Body of pancreas (tissue), 4 donors: Measurements from ENCODE around the gene AGTR1. TPM values are rescaled to one million over a fixed set of nuclear protein-coding genes. Genes with fewer than 3 reads are reported as not detected.
A peak's percentile ranks its signal among the peaks of the same experiment; 100 is the strongest.

Experiments
- ATAC-seq: fragments of 150-250 bp; one replicate; pipeline ENCODE4 v1.9.1; 2016
- DNase-seq, 4 donors: peaks; one replicate each; pipeline ENCODE4 v3.0.0-alpha.2; 2019
- H3K27ac ChIP-seq, 4 donors: fragments of 200-600 bp; sonication (generic); 1 replicate in 3 of 4; 2 replicates in 1 of 4; pipeline versions ENCODE4 v1.5.1 to v1.6.1; 2016 to 2019; ENCODE audit warnings: mild to moderate bottlenecking in 1 of 4, mixed read lengths in 1 of 4, moderate library complexity in 1 of 4
- H3K27me3 ChIP-seq, 2 donors: fragments of 200-600 bp; sonication (generic); one replicate each; pipeline ENCODE4 v1.6.0; 2016; ENCODE audit warnings: mild to moderate bottlenecking in 1 of 2
- H3K36me3 ChIP-seq, 2 donors: fragments of 200-600 bp; sonication (generic); replicated peaks in 1 of 2; 2 replicates each; pipeline ENCODE4 v1.5.1; 2016; ENCODE audit warnings: low read depth in 2 of 2; ENCODE audit not compliant: insufficient read depth in 1 of 2
- H3K4me1 ChIP-seq: fragments of 200-600 bp; sonication (generic); one replicate; pipeline ENCODE4 v1.6.0; 2016
- H3K4me3 ChIP-seq, 2 donors: fragments of 200-600 bp; sonication (generic); 1 replicate in 1 of 2; 2 replicates in 1 of 2; pipeline ENCODE4 v1.5.1; 2016 to 2019
- H3K9me3 ChIP-seq, 3 donors: fragments of 200-600 bp; sonication (generic); 1 replicate in 2 of 3; 2 replicates in 1 of 3; pipeline ENCODE4 v1.5.1; 2016
- CTCF ChIP-seq, 7 experiments: fragments of 450-650 bp in 4 of 7; fragments of 200-600 bp in 3 of 7; sonication (generic) in 3 of 7; IDR thresholded peaks; one replicate each; pipeline ENCODE4 v1.5.1; 2016 to 2019; ENCODE audit warnings: antibody characterized with exemption in 7 of 7
- POLR2A ChIP-seq, 3 donors: fragments of 450-650 bp; IDR thresholded peaks; one replicate each; pipeline ENCODE4 v1.6.1; 2016; ENCODE audit warnings: antibody characterized with exemption in 3 of 3, mild to moderate bottlenecking in 2 of 3
- WGBS, 2 donors: methylation state at CpG; one replicate each; pipeline ENCODE4 v1.1.5; 2017; 5-methylcytosine and 5-hydroxymethylcytosine counted together
- intact Hi-C: fragments of 100-400 bp; cut with DNase I; formaldehyde crosslinking; loops from one replicate; pipeline ENCODE4 v1.15.1; 2023
- total RNA-seq, 2 donors: library from RNA; depleted of rRNA; stranded (reverse); fragments of >200 nt; gene quantifications; one replicate each; pipeline ENCODE4 v1.1.0, GENCODE V29; 2016

AGTR1 gene
- total RNA-seq, 2 donors from 2014 or later, result 4.4 to 11.2 TPM

DNA sequence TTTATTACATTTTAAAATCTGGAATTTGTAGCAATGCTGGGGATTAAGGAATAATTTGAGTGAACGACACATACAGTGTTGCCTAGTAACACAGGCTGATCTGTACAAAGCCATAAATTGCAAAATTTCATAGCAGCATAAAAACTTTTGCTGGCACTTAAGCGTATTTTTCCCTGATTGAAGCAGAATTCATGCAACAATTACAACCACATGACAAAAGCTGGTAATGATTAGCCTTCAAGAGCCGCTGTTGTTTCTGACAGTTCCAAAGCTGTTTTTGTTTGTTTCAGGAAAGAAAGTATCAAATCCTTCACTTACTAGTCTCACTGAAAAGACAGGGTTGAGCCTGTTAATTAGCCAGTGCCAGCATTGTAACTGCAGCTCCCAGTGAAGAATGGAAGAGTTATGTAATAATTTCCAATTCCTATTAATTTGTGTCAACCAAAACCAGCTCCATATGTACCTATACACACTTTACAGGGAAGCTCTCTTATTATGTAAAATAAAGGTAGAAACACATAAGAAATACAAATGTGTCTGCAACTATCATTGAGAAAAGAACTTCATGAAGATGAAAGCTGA, 60.7 kb downstream of the AGTR1 start:
- H3K9me3 ChIP-seq, result no peaks in the 10 kb centered on the region
- DNase-seq (no peak), ATAC-seq (peak; percentile 69)
- 16 to 23% methylated on average over 3 of the region's 3 CpGs for WGBS, 2 donors
- intact Hi-C loops, result no loop called here
- no peaks in the 10 kb centered on the region for H3K36me3 ChIP-seq
- peaks cover 11% of the 10 kb centered on the region for H3K4me1 ChIP-seq
- TF ChIP-seq CTCF (IDR thresholded peaks at IDR 0.05) (no peak), POLR2A (IDR thresholded peaks at IDR 0.05) (no peak)
- H3K4me3 ChIP-seq, result no peak overlapping the region
- H3K27ac ChIP-seq, result peak overlapping the region in 1 of 4 donors; percentile 43
- no peaks in the 10 kb centered on the region for H3K27me3 ChIP-seq

GRCh38 chr3:148759430-148759829, 61.7 kb downstream of the AGTR1 start:
- TF ChIP-seq CTCF (IDR thresholded peaks at IDR 0.05), result no peak
- TF ChIP-seq POLR2A (IDR thresholded peaks at IDR 0.05), result no peak
- H3K9me3 ChIP-seq, result no peaks in the 10 kb centered on the region
- ATAC-seq, result no peak
- 49% methylated on average over 4 of the region's 4 CpGs for WGBS, 2 donors
- DNase-seq, result no peak
- H3K4me3 ChIP-seq, result no peak overlapping the region
- no peaks in the 10 kb centered on the region for H3K36me3 ChIP-seq
- intact Hi-C loops, result no loop called here
- H3K27me3 ChIP-seq, result no peaks in the 10 kb centered on the region
- peaks cover 11% of the 10 kb centered on the region for H3K4me1 ChIP-seq
- H3K27ac ChIP-seq, result no peak overlapping the region

- no peak overlapping the region for H3K4me3 ChIP-seq
- H3K4me1 ChIP-seq, result peaks cover 11% of the 10 kb centered on the region
- TF ChIP-seq POLR2A (IDR thresholded peaks at IDR 0.05) (no peak), CTCF (IDR thresholded peaks at IDR 0.05) (no peak)
- intact Hi-C loops, result no loop called here
- WGBS, 2 donors, result 85 to 88% methylated on average over 3 of the region's 3 CpGs
- no peaks in the 10 kb centered on the region for H3K27me3 ChIP-seq
- no peak for ATAC-seq
- no peak overlapping the region for H3K27ac ChIP-seq
- H3K36me3 ChIP-seq, result no peaks in the 10 kb centered on the region
- DNase-seq, result no peak
- H3K9me3 ChIP-seq, result no peaks in the 10 kb centered on the region
These were observed 65.5 kb downstream of the AGTR1 start for GRCh38 chr3:148763156-148763680.

DNA sequence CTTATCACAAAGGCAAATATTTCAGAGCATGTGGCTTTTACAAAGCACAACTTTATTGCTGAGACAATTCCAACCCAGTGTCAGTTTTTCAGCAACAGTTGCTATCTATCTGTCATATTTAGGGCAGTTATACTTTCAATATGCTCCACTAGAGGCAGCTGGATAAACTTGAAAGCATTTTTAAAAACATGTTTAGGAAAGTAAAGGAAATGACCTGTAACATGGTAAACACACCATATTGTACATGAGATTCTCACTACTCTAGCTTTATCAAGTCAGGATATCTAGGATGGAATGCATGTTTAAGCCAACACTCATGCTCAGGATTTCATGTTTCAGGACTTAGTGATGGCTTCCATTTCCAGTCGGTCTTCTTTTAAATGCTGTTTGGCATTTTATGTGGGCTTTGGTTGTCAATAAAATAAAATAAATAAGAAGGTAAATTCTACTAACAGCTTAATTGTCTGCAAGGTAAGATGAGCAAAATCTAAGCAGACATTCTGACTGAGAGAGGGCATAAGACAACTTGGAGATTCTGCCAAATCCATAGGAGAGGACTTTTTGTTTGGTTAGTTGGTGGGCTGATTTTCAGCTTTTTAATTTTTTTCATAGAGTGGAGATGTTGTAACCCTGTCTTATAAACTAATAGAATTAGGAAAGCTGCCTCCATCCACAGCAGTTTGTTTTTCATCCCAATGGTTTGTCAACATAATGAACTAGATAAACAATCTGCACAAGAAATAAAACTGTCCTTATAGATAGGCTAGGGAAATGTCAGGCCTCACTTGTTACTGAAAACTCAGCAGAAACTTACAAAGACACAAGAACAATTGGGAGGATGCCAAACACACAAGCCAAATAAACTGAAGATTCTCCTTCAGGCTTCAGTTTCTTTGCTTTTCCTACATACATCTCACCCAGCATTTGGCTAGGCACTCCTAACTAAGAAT, 66.6 kb downstream of the AGTR1 start:
- intact Hi-C loops, result no loop called here
- no peak for ATAC-seq
- WGBS, 2 donors, result 90 to 91% methylated on average over 1 of the region's 1 CpG
- Histone ChIP-seq H3K4me3 (no peak overlapping the region), H3K4me1 (peaks cover 3% of the 10 kb centered on the region), H3K9me3 (no peaks in the 10 kb centered on the region), H3K27ac (no peak overlapping the region), H3K27me3 (no peaks in the 10 kb centered on the region), H3K36me3 (no peaks in the 10 kb centered on the region)
- TF ChIP-seq POLR2A (IDR thresholded peaks at IDR 0.05) (no peak), CTCF (IDR thresholded peaks at IDR 0.05) (no peak)
- no peak for DNase-seq
